GM23248 (cell line): ENCODE data around the gene UNC5A.

Experiments used
- EZH2 ChIP-seq: fragments of 200-600 bp; sonication (generic); IDR thresholded peaks from 2 replicates; pipeline ENCODE4 v1.6.1; 2018; ENCODE audit warnings: antibody characterized with exemption, mild to moderate bottlenecking; ENCODE audit not compliant: insufficient read depth, poor library complexity, severe bottlenecking
- EZH2phosphoT487 ChIP-seq: fragments of 200-600 bp; sonication (generic); IDR thresholded peaks from 2 replicates; pipeline ENCODE4 v1.6.1; 2018; ENCODE audit warnings: antibody characterized with exemption, moderate library complexity, mild to moderate bottlenecking, low read depth; ENCODE audit not compliant: insufficient read depth

- TF ChIP-seq EZH2 (no peak), EZH2phosphoT487 (no peak)
Measured at GRCh38 chr5:176908675-176909368, 98.5 kb downstream of the UNC5A start.
